Psoas muscle (tissue), 8 donors: ENCODE data around the gene PAPOLG. TPM values are rescaled to one million over a fixed set of nuclear protein-coding genes. Genes with fewer than 3 reads are reported as not detected.

Experiments
- ATAC-seq, 4 donors: fragments of 200-7000 bp; cut with Tn5 transposase; one replicate each; pipeline ENCODE4 v1.9.1; 2020; ENCODE audit warnings: moderate library complexity in 3 of 4, mild to moderate bottlenecking in 2 of 4
- DNase-seq, 2 donors: peaks; one replicate each; pipeline ENCODE4 v3.0.0-alpha.2; 2020
- H3K27ac ChIP-seq: fragments of 200-600 bp; one replicate; pipeline ENCODE4 v1.8.0; 2022
- H3K27me3 ChIP-seq, 3 donors: fragments of 200-600 bp in 1 of 3; one replicate each; pipeline versions ENCODE4 v1.6.1 to v1.8.0; 2013 to 2022; ENCODE audit warnings: low read length in 2 of 3, mild to moderate bottlenecking in 2 of 3, moderate library complexity in 1 of 3; ENCODE audit not compliant: insufficient read depth in 3 of 3
- H3K36me3 ChIP-seq, 2 donors: fragments of 200-600 bp in 1 of 2; one replicate each; pipeline versions ENCODE4 v1.6.1 to v1.8.0; 2013 to 2022; ENCODE audit warnings: low read depth in 1 of 2, mild to moderate bottlenecking in 1 of 2, moderate library complexity in 1 of 2; ENCODE audit not compliant: insufficient read depth in 1 of 2
- H3K4me1 ChIP-seq: fragments of 200-600 bp; one replicate; pipeline ENCODE4 v1.8.0; 2022
- H3K4me3 ChIP-seq: fragments of 200-600 bp; one replicate; pipeline ENCODE4 v1.8.0; 2022; ENCODE audit warnings: mild to moderate bottlenecking
- H3K9me3 ChIP-seq: fragments of 200-600 bp; one replicate; pipeline ENCODE4 v1.8.0; 2022
- CTCF ChIP-seq: fragments of 200-600 bp; IDR thresholded peaks from one replicate; pipeline ENCODE4 v1.8.0; 2022; ENCODE audit warnings: antibody characterized with exemption
- WGBS, 3 donors: extraction: QIAGEN DNeasy Blood & Tissue Kit; methylation state at CpG; one replicate each; pipeline versions ENCODE4 v1.1.6 to v1.1.7; 2013; 5-methylcytosine and 5-hydroxymethylcytosine counted together
- intact Hi-C, 2 donors: fragments of 100-400 bp; cut with DNase I; formaldehyde crosslinking; loops; one replicate each; pipeline versions ENCODE4 v1.11.0 to v1.14.2; 2022
- polyA plus RNA-seq, 3 donors: library from polyadenylated mRNA; stranded (reverse); fragments of 200-250 nt; gene quantifications; one replicate each; pipeline ENCODE4 v1.2.3, GENCODE V29; 2013
- total RNA-seq, 4 donors: library from RNA; stranded (reverse); fragmentation: NEBNext Ultra II Directional in 2 of 4; extraction: Animal tissue kit (Norgen Biotek cat#: 25700) in 2 of 4; gene quantifications; one replicate each; pipeline versions ENCODE4 v1.2.1 to v1.2.4, GENCODE V29; 2021 to 2023
- donor health status: healthy with polysubstance abuse.
- donor health status: DM: no; HTN: no; CAD: no; lungs with moderate emphysema.
- donor health status: Bipolar disorder and iron deficiency.
- donor health status: healthy.
- donor health status: DM: yes; HTN: yes; CAD: no.
- donor health status: DM: no; HTN: no; CAD: no.
- donor health status: DM: no; HTN: no; CAD: no.
- donor health status: DM: yes; HTN: yes; CAD: no.

PAPOLG gene
- total and polyA plus RNA-seq, 7 donors = 3.1 to 9.9 (median 6.1) TPM

GRCh38 chr2:60715561-60715960 is 40.5 kb upstream of the PAPOLG start:
- Histone ChIP-seq H3K4me3 (no peak overlapping the region), H3K27ac (no peak overlapping the region), H3K27me3 (no peaks in the 10 kb centered on the region), H3K9me3 (no peaks in the 10 kb centered on the region), H3K4me1 (no peaks in the 10 kb centered on the region), H3K36me3 (no peaks in the 10 kb centered on the region)
- TF ChIP-seq CTCF = no peak
- 89 to 95% (median 92%) methylated on average over 4 of the region's 4 CpGs for WGBS, 3 donors
- ATAC-seq (no peak), DNase-seq (no peak)
- intact Hi-C loops = no loop called here

- no peak for DNase-seq
- Histone ChIP-seq H3K9me3 (no peaks in the 10 kb centered on the region), H3K36me3 (no peaks in the 10 kb centered on the region), H3K27ac (no peak overlapping the region), H3K4me3 (no peak overlapping the region), H3K27me3 (no peaks in the 10 kb centered on the region), H3K4me1 (no peaks in the 10 kb centered on the region)
- no peak for ATAC-seq
- intact Hi-C loops = no loop called here
- no peak for TF ChIP-seq CTCF
- 66 to 73% (median 69%) methylated on average over 5 of the region's 5 CpGs for WGBS, 3 donors
Observed at GRCh38 chr2:60717691-60718090, 38.4 kb upstream of the PAPOLG start.

- no peaks in the 10 kb centered on the region for H3K36me3 ChIP-seq
- no peaks in the 10 kb centered on the region for H3K27me3 ChIP-seq
- ATAC-seq (no peak), DNase-seq (no peak)
- 73 to 79% (median 73%) methylated on average over 7 of the region's 7 CpGs for WGBS, 3 donors
- no peak overlapping the region for H3K4me3 ChIP-seq
- no peak overlapping the region for H3K27ac ChIP-seq
- TF ChIP-seq CTCF = no peak
- no peaks in the 10 kb centered on the region for H3K4me1 ChIP-seq
- peaks cover 4% of the 10 kb centered on the region for H3K9me3 ChIP-seq
- intact Hi-C loops = no loop called here
Observed at GRCh38 chr2:60719331-60719730, 36.7 kb upstream of the PAPOLG start.

- WGBS, 3 donors = 80 to 98% (median 93%) methylated on average over 4 of the region's 4 CpGs
- no peak overlapping the region for H3K4me3 ChIP-seq
Observed at GRCh38 chr2:60725466-60725865, 30.6 kb upstream of the PAPOLG start.

More at GRCh38 chr2:60725466-60725865, 30.6 kb upstream of the PAPOLG start:
- Histone ChIP-seq H3K4me1 (no peaks in the 10 kb centered on the region), H3K9me3 (peaks cover 7% of the 10 kb centered on the region), H3K36me3 (no peaks in the 10 kb centered on the region), H3K27ac (no peak overlapping the region), H3K27me3 (no peaks in the 10 kb centered on the region)
- no peak for TF ChIP-seq CTCF
- intact Hi-C loops = no loop called here
- ATAC-seq (no peak), DNase-seq (no peak)
